H1 (cell line): ENCODE measurements around the gene SLC26A8. TPM values are rescaled to one million over a fixed set of nuclear protein-coding genes. Genes with fewer than 3 reads are reported as not detected.

Source experiments
- CTCF ChIA-PET: fragments of 300-600 bp; sonication (Branson Sonifier 250); formaldehyde crosslinking; loops from one replicate; lab custom pipeline; 2021; ENCODE audit not compliant: partially characterized antibody; lab: Charles Lee
- POLR2A ChIA-PET: fragments of 300-600 bp; sonication (Branson Sonifier 250); formaldehyde crosslinking; loops from one replicate; lab custom pipeline; 2021; ENCODE audit warnings: inconsistent platforms; ENCODE audit not compliant: partially characterized antibody; lab: Charles Lee
- DNase-seq, 2 experiments: peaks; one replicate each; pipeline versions ENCODE4 v3.0.0 to v3.0.0-alpha.2; 2010 to 2022; ENCODE audit warnings: low spot score in 2 of 2, low read depth in 1 of 2, mixed read lengths in 1 of 2
- FAIRE-seq: peaks from 2 replicates; lab custom pipeline; 2011; peaks lifted over from hg19 to GRCh38; lab: Jason Lieb, UNC
- H2AFZ ChIP-seq: 2 replicates; pipeline ENCODE4 v1.8.1; 2012; ENCODE audit warnings: low read length, inconsistent platforms
- H2AK5ac ChIP-seq: 2 replicates; pipeline ENCODE4 v1.6.1; 2013; ENCODE audit warnings: low read depth, low read length
- H2BK120ac ChIP-seq: replicated peaks from 2 replicates; pipeline ENCODE3; 2013; ENCODE audit warnings: low read depth, low read length, inconsistent platforms
- H2BK12ac ChIP-seq: 2 replicates; pipeline ENCODE4 v1.6.1; 2013; ENCODE audit warnings: low read depth, low read length
- H2BK15ac ChIP-seq: 2 replicates; pipeline ENCODE4 v1.6.1; 2013; ENCODE audit warnings: low read length
- H2BK20ac ChIP-seq: 2 replicates; pipeline ENCODE4 v1.6.1; 2013; ENCODE audit warnings: low read length
- H2BK5ac ChIP-seq: 2 replicates; pipeline ENCODE4 v1.6.1; 2013; ENCODE audit warnings: low read depth, low read length
- H3K14ac ChIP-seq: 2 replicates; pipeline ENCODE4 v1.6.1; 2013; ENCODE audit warnings: inconsistent platforms; ENCODE audit not compliant: insufficient read length
- H3K18ac ChIP-seq: 2 replicates; pipeline ENCODE4 v1.6.1; 2013; ENCODE audit warnings: low read length; ENCODE audit errors: extremely low read depth
- H3K23ac ChIP-seq: 2 replicates; pipeline ENCODE4 v1.6.1; 2013; ENCODE audit warnings: inconsistent platforms; ENCODE audit not compliant: insufficient read length
- H3K23me2 ChIP-seq: 2 replicates; pipeline ENCODE4 v1.6.1; 2013; ENCODE audit warnings: low read depth, low read length
- H3K27ac ChIP-seq: 2 replicates; pipeline ENCODE4 v1.6.1; 2011; ENCODE audit warnings: low read depth, low read length, inconsistent platforms
- H3K27me3 ChIP-seq, 4 experiments: replicated peaks in 1 of 4; 1 replicate in 1 of 4; 2 replicates in 3 of 4; pipeline versions ENCODE4 v1.6.1 to v1.8.1; 2011 to 2013; ENCODE audit warnings: low read length in 3 of 4, mild to moderate bottlenecking in 3 of 4, inconsistent platforms in 2 of 4, mixed read lengths in 2 of 4, moderate library complexity in 1 of 4; ENCODE audit not compliant: control insufficient read depth in 3 of 4, insufficient read depth in 3 of 4; ENCODE audit errors: extremely low read depth in 1 of 4
- H3K36me3 ChIP-seq, 4 experiments: 2 replicates each; pipeline versions ENCODE4 v1.6.1 to v1.8.1; 2011 to 2013; ENCODE audit warnings: mild to moderate bottlenecking in 4 of 4, low read length in 3 of 4, moderate library complexity in 2 of 4, control low read depth in 1 of 4, inconsistent platforms in 1 of 4; ENCODE audit not compliant: insufficient read depth in 4 of 4, control insufficient read depth in 2 of 4
- H3K4ac ChIP-seq: replicated peaks from 2 replicates; pipeline ENCODE3; 2013; ENCODE audit warnings: low read length, low read depth, mixed read lengths, inconsistent platforms; ENCODE audit not compliant: insufficient read length
- H3K4me1 ChIP-seq, 4 experiments: replicated peaks in 1 of 4; 1 replicate in 1 of 4; 2 replicates in 3 of 4; pipeline versions ENCODE4 v1.6.1 to v1.8.1; 2011 to 2013; ENCODE audit warnings: low read length in 3 of 4, inconsistent platforms in 2 of 4, mixed read lengths in 1 of 4; ENCODE audit not compliant: insufficient read depth in 4 of 4, control insufficient read depth in 3 of 4
- H3K4me2 ChIP-seq, 2 experiments: 2 replicates each; pipeline versions ENCODE4 v1.6.1 to v1.8.1; 2011 to 2013; ENCODE audit warnings: low read depth in 2 of 2, low read length in 2 of 2, control low read depth in 1 of 2, inconsistent platforms in 1 of 2, mild to moderate bottlenecking in 1 of 2; ENCODE audit not compliant: insufficient read depth in 1 of 2
- H3K4me3 ChIP-seq, 4 experiments: fragments of 200-600, 300-600 bp in 1 of 4; sonication (generic), shearing (Covaris generic), sonication (Bioruptor Twin) in 1 of 4; 2 replicates each; pipeline versions ENCODE4 v1.5.1 to v1.8.1; 2011 to 2016; ENCODE audit warnings: low read length in 4 of 4, low read depth in 3 of 4, control low read depth in 2 of 4, inconsistent platforms in 2 of 4, mild to moderate bottlenecking in 2 of 4, mixed read lengths in 1 of 4, moderate library complexity in 1 of 4; ENCODE audit not compliant: insufficient read depth in 2 of 4; ENCODE audit errors: extremely low read depth in 1 of 4
- H3K56ac ChIP-seq: replicated peaks from 2 replicates; pipeline ENCODE3; 2013; ENCODE audit warnings: low read depth, mild to moderate bottlenecking, mixed read lengths, low read length, inconsistent platforms; ENCODE audit not compliant: insufficient read length
- H3K79me1 ChIP-seq: 2 replicates; pipeline ENCODE4 v1.6.1; 2013; ENCODE audit warnings: low read depth, low read length, control low read depth
- H3K79me2 ChIP-seq, 2 experiments: 2 replicates each; pipeline versions ENCODE4 v1.6.1 to v1.8.1; 2012 to 2013; ENCODE audit warnings: low read length in 2 of 2, mild to moderate bottlenecking in 2 of 2, inconsistent platforms in 1 of 2; ENCODE audit not compliant: insufficient read depth in 2 of 2, control insufficient read depth in 1 of 2
- H3K9ac ChIP-seq, 4 experiments: replicated peaks in 1 of 4; 1 replicate in 1 of 4; 2 replicates in 3 of 4; pipeline versions ENCODE4 v1.6.1 to v1.8.1; 2011 to 2013; ENCODE audit warnings: low read depth in 3 of 4, low read length in 3 of 4, control low read depth in 2 of 4, mild to moderate bottlenecking in 2 of 4, moderate library complexity in 2 of 4, inconsistent platforms in 1 of 4; ENCODE audit errors: extremely low read depth in 1 of 4
- H3K9me3 ChIP-seq, 2 experiments: 2 replicates each; pipeline versions ENCODE4 v1.6.1 to v1.8.1; 2012 to 2013; ENCODE audit warnings: mild to moderate bottlenecking in 2 of 2, moderate library complexity in 2 of 2, control low read depth in 1 of 2, inconsistent platforms in 1 of 2, low read depth in 1 of 2, low read length in 1 of 2, mixed read lengths in 1 of 2; ENCODE audit not compliant: insufficient read depth in 2 of 2
- H4K20me1 ChIP-seq, 2 experiments: replicated peaks in 1 of 2; 2 replicates each; pipeline versions ENCODE3 to v1.8.1; 2011 to 2013; ENCODE audit warnings: inconsistent platforms in 2 of 2, low read length in 2 of 2, mild to moderate bottlenecking in 1 of 2; ENCODE audit not compliant: insufficient read depth in 2 of 2, control insufficient read depth in 1 of 2
- H4K5ac ChIP-seq: 2 replicates; pipeline ENCODE4 v1.6.1; 2013; ENCODE audit warnings: low read length, low read depth, mixed read lengths, inconsistent platforms; ENCODE audit not compliant: insufficient read length
- H4K8ac ChIP-seq: 2 replicates; pipeline ENCODE4 v1.8.0; 2013; ENCODE audit warnings: mild to moderate bottlenecking, moderate library complexity, low read length, inconsistent platforms; ENCODE audit not compliant: insufficient read depth; ENCODE audit errors: extremely low read depth
- H4K91ac ChIP-seq: replicated peaks from 2 replicates; pipeline ENCODE3; 2013; ENCODE audit warnings: low read length, mixed read lengths, inconsistent platforms; ENCODE audit not compliant: insufficient read length
- BACH1 ChIP-seq: IDR thresholded peaks from 2 replicates; pipeline ENCODE4 v1.6.1; 2012; ENCODE audit warnings: low read length, improper control_type of control experiment
- BCL11A ChIP-seq, 2 experiments: IDR thresholded peaks; one replicate each; pipeline ENCODE4 v1.6.1; 2011; ENCODE audit warnings: low read depth in 2 of 2, low read length in 2 of 2, mild to moderate bottlenecking in 2 of 2
- polyA plus RNA-seq, 7 experiments: library from polyadenylated mRNA; depleted of rRNA in 3 of 7; stranded (reverse) in 5 of 7; unstranded in 2 of 7; fragments of >200 nt in 5 of 7; fragments of 200-250 nt in 2 of 7; gene quantifications; 1 replicate in 5 of 7; 2 replicates in 1 of 7; 4 replicates in 1 of 7; pipeline versions ENCODE4 v1.2.1 to v1.2.3, GENCODE V29; 2011 to 2013; ENCODE audit warnings: missing spikeins in 2 of 7, mixed read lengths in 2 of 7
- total RNA-seq: library from RNA; stranded (reverse); fragmentation: NEBNext Ultra II Directional; extraction: Animal tissue kit (Norgen Biotek cat#: 25700); gene quantifications from 2 replicates; pipeline ENCODE4 v1.2.1, GENCODE V29; 2021

Gene SLC26A8
- total and polyA plus RNA-seq, 2 of the 8 experiments (the other 6 are each of a cell fraction or from before 2014, with no cell fraction given) = 0.56 to 0.57 TPM

DNA sequence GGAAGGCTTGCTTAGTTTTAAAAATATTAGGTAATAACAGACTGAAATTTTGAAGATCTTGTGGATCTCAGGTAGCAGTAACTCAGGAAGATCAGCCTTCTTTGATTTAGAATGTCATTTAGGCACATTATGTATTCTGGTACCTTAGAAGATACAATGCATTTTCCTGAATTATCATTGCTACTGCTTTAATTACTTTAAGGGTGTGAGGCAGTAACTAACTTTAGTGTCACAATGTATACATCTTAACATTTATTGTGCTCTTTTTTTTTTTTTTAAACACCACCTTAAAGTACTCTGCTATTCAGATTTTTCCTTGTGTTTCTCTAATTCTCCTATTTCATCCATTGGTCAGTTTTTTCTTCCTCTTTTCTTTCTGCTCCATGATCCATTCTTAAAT is 16.5 kb upstream of the SLC26A8 start:
- Histone ChIP-seq H2AFZ (no peak overlapping the region), H2BK5ac (no peak overlapping the region), H3K4me1 (no peaks in the 10 kb centered on the region; a peak in 1 of 7 replicates), H3K9me3 (no peaks in the 10 kb centered on the region), H2BK20ac (no peak overlapping the region), H3K23me2 (no peaks in the 10 kb centered on the region), H3K27me3 (no peaks in the 10 kb centered on the region), H4K5ac (no peak overlapping the region), H3K79me2 (peaks cover 0 to 89% of the 10 kb centered on the region in 2 experiments; a peak in 3 of 4 replicates), H2BK12ac (no peak overlapping the region), H3K9ac (no peak overlapping the region), H2AK5ac (no peak overlapping the region), H3K23ac (no peak overlapping the region), H3K4me3 (no peak overlapping the region), H3K4ac (no peak overlapping the region), H4K91ac (no peak overlapping the region), H3K36me3 (no peaks in the 10 kb centered on the region), H3K4me2 (no peak overlapping the region), H3K18ac (no peak overlapping the region), H3K14ac (no peak overlapping the region), H2BK15ac (no peak overlapping the region), H3K79me1 (peaks cover 3% of the 10 kb centered on the region), H3K56ac (no peak overlapping the region), H4K8ac (no peak overlapping the region), H3K27ac (no peak overlapping the region), H4K20me1 (peaks cover 6 to 14% of the 10 kb centered on the region in 2 experiments), H2BK120ac (no peak overlapping the region)
- DNase-seq (no peak), FAIRE-seq (no peak)
- ChIA-PET POLR2A (no interaction called here), CTCF (interaction anchor here (0.9 kb wide), 1 partner anchor 13 kb away, joined by 3 read pairs; no protein-coding TSS in a partner anchor)
- TF ChIP-seq BCL11A (IDR thresholded peaks at IDR 0.05; ENCODE audit: low read depth in 2 of 2, low read length in 2 of 2) = no peak
- TF ChIP-seq BACH1 = no peak
